GM21619 (cell line): ENCODE measurements around the gene TOM1L2.

ENCODE experiments used
- ATAC-seq: cut with Tn5 transposase; IDR thresholded peaks from one replicate; pipeline ENCODE4 v1.9.1; 2021; ENCODE audit not compliant: unreplicated experiment

The TOM1L2 gene

GRCh38 chr17:17823433-17824118 lies 148.6 kb downstream of the TOM1L2 start:
- ATAC-seq = peak; percentile 62

GRCh38 chr17:17822616-17823015 lies 149.6 kb downstream of the TOM1L2 start:
- no peak for ATAC-seq

- no peak for ATAC-seq
Observed at GRCh38 chr17:17822189-17822588, 150.0 kb downstream of the TOM1L2 start.

- no peak for ATAC-seq
Observed at GRCh38 chr17:17820463-17821158, 151.6 kb downstream of the TOM1L2 start.

- ATAC-seq = no peak
Observed at GRCh38 chr17:17820046-17820445, 152.2 kb downstream of the TOM1L2 start.

GRCh38 chr17:17819561-17819995 lies 152.6 kb downstream of the TOM1L2 start:
- ATAC-seq = peak; percentile 48

GRCh38 chr17:17819111-17819510 lies 153.1 kb downstream of the TOM1L2 start:
- no peak for ATAC-seq

GRCh38 chr17:17818088-17818526 lies 154.1 kb downstream of the TOM1L2 start:
- no peak for ATAC-seq

- ATAC-seq = no peak
Observed at GRCh38 chr17:17817552-17817947, 154.7 kb downstream of the TOM1L2 start.

GRCh38 chr17:17816831-17817551 lies 155.2 kb downstream of the TOM1L2 start:
- no peak for ATAC-seq

- no peak for ATAC-seq
Observed at GRCh38 chr17:17816240-17816814, 155.9 kb downstream of the TOM1L2 start.

GRCh38 chr17:17815436-17816200 lies 156.6 kb downstream of the TOM1L2 start:
- ATAC-seq = no peak

GRCh38 chr17:17815062-17815406 lies 157.2 kb downstream of the TOM1L2 start:
- ATAC-seq = no peak

GRCh38 chr17:17814162-17815061 lies 157.8 kb downstream of the TOM1L2 start:
- no peak for ATAC-seq

GRCh38 chr17:17813725-17814095 lies 158.5 kb downstream of the TOM1L2 start:
- ATAC-seq = no peak

- no peak for ATAC-seq
Observed at GRCh38 chr17:17813055-17813724, 159.0 kb downstream of the TOM1L2 start.

- ATAC-seq = no peak
Observed at GRCh38 chr17:17812211-17813054, 159.8 kb downstream of the TOM1L2 start.
